ENCODE data around the gene DLG2.

DNA sequence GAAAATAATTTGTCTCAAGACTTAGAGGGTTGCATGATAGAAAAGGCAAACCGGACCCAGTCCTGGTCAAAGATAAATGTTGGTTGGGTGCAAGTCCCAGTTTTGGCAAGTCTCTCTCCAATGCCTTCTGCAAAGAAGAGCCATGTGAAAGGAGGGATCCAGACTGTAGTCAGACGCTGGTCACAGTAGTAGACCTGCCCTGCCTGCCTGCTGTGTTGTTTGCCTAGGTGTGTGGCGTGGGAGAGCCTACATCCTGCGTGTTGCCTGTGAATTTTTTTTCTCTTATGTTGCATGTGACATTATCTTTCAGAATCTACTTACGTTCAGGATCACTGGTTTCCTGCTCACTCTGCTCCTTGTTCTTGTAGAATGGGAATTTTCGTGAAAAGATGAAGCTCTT lies 2143.3 kb downstream of the DLG2 start:
- TF ChIP-seq POLR2A (IDR thresholded peaks at IDR 0.05; ENCODE audit: control extremely low read depth in 1 of 2, low read depth in 2 of 2, low read length in 2 of 2): no peak
- TF ChIP-seq, protein P1, sequence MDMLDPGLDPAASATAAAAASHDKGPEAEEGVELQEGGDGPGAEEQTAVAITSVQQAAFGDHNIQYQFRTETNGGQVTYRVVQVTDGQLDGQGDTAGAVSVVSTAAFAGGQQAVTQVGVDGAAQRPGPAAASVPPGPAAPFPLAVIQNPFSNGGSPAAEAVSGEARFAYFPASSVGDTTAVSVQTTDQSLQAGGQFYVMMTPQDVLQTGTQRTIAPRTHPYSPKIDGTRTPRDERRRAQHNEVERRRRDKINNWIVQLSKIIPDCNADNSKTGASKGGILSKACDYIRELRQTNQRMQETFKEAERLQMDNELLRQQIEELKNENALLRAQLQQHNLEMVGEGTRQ (IDR thresholded peaks at IDR 0.05; ENCODE audit: low read length): no peak
- TF ChIP-seq, protein P2, sequence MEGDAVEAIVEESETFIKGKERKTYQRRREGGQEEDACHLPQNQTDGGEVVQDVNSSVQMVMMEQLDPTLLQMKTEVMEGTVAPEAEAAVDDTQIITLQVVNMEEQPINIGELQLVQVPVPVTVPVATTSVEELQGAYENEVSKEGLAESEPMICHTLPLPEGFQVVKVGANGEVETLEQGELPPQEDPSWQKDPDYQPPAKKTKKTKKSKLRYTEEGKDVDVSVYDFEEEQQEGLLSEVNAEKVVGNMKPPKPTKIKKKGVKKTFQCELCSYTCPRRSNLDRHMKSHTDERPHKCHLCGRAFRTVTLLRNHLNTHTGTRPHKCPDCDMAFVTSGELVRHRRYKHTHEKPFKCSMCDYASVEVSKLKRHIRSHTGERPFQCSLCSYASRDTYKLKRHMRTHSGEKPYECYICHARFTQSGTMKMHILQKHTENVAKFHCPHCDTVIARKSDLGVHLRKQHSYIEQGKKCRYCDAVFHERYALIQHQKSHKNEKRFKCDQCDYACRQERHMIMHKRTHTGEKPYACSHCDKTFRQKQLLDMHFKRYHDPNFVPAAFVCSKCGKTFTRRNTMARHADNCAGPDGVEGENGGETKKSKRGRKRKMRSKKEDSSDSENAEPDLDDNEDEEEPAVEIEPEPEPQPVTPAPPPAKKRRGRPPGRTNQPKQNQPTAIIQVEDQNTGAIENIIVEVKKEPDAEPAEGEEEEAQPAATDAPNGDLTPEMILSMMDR (IDR thresholded peaks at IDR 0.05; ENCODE audit: control extremely low read depth in 1 of 3, insufficient read depth in 1 of 3, low read depth in 1 of 3, low read length in 3 of 3): no peak
- TF ChIP-seq JUND (IDR thresholded peaks at IDR 0.05; ENCODE audit: low read length): no peak
